ENCODE results near the gene NCR3LG1.

DNA sequence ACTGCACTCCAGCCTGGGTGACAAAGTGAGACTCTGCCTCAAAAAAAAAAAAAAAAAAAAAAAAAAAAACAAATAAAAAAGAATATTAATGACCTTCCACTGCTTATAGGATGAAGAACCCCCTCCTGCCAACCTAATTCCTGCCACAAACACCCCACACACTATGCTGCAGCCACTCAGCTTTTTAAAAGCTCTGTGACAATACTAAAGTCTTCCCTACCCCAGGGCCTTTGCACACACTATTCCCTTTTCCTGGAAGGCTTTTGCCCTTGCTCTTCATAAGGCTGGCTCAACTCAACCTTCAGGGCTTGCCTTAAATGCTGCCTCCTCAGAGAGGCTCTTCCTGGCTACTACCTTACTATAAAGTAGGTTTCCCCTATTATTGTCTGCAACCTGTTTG lies 47.6 kb downstream of the NCR3LG1 start:
- TF ChIP-seq EGR1 (IDR thresholded peaks at IDR 0.05; ENCODE audit: low read depth in 2 of 2) (no peak), SP1 (IDR thresholded peaks at IDR 0.05) (no peak)
- TF ChIP-seq, protein P1, sequence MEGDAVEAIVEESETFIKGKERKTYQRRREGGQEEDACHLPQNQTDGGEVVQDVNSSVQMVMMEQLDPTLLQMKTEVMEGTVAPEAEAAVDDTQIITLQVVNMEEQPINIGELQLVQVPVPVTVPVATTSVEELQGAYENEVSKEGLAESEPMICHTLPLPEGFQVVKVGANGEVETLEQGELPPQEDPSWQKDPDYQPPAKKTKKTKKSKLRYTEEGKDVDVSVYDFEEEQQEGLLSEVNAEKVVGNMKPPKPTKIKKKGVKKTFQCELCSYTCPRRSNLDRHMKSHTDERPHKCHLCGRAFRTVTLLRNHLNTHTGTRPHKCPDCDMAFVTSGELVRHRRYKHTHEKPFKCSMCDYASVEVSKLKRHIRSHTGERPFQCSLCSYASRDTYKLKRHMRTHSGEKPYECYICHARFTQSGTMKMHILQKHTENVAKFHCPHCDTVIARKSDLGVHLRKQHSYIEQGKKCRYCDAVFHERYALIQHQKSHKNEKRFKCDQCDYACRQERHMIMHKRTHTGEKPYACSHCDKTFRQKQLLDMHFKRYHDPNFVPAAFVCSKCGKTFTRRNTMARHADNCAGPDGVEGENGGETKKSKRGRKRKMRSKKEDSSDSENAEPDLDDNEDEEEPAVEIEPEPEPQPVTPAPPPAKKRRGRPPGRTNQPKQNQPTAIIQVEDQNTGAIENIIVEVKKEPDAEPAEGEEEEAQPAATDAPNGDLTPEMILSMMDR (IDR thresholded peaks at IDR 0.05; ENCODE audit: low read depth, low read length, missing input control): no peak
- TF ChIP-seq, protein P2, sequence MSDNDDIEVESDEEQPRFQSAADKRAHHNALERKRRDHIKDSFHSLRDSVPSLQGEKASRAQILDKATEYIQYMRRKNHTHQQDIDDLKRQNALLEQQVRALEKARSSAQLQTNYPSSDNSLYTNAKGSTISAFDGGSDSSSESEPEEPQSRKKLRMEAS (IDR thresholded peaks at IDR 0.05): no peak
